SU-DHL-6 (cell line): ENCODE results near the gene FHOD3.

ENCODE experiments used
- EZH2phosphoT487 ChIP-seq: fragments of 200-600 bp; sonication (generic), shearing (Covaris generic); conservative IDR thresholded peaks from 2 replicates; pipeline ENCODE4 v1.6.1; 2018; ENCODE audit warnings: mild to moderate bottlenecking, antibody characterized with exemption, low read length, moderate library complexity, mixed read lengths
- TF ChIP-seq, protein P1 (sequence below): fragments of 200-600 bp; sonication (generic); IDR thresholded peaks from one replicate; pipeline ENCODE4 v1.5.1; 2017; ENCODE audit warnings: antibody characterized with exemption, mild to moderate bottlenecking, low read length, moderate library complexity; ENCODE audit not compliant: insufficient read depth, poor library complexity, severe bottlenecking

DNA sequence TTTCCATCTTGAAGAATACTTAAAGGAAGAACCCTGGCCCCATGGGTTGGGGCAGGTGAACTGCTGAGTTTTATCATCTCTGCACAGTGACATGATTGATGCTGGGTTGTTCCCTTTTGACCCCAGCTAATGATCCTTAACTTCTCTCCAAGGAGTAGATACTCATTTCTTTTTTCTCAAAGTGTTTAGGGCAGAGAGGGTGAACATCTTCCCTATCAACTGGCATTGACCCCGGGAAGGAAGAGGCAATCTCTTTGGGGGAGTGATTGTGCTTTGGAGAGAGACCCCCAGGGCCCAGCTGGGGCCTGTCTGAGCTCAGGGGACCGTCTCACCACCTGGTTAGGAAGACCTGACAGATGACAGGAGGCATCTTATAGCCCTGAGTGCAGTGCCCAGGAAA, 190.6 kb downstream of the FHOD3 start:
- TF ChIP-seq, protein P1, sequence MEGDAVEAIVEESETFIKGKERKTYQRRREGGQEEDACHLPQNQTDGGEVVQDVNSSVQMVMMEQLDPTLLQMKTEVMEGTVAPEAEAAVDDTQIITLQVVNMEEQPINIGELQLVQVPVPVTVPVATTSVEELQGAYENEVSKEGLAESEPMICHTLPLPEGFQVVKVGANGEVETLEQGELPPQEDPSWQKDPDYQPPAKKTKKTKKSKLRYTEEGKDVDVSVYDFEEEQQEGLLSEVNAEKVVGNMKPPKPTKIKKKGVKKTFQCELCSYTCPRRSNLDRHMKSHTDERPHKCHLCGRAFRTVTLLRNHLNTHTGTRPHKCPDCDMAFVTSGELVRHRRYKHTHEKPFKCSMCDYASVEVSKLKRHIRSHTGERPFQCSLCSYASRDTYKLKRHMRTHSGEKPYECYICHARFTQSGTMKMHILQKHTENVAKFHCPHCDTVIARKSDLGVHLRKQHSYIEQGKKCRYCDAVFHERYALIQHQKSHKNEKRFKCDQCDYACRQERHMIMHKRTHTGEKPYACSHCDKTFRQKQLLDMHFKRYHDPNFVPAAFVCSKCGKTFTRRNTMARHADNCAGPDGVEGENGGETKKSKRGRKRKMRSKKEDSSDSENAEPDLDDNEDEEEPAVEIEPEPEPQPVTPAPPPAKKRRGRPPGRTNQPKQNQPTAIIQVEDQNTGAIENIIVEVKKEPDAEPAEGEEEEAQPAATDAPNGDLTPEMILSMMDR = no peak
- TF ChIP-seq EZH2phosphoT487 = no peak
